HUES48 (cell line): ENCODE data around the gene TMEM114.

ENCODE experiments used
- H3K27ac ChIP-seq: one replicate; pipeline ENCODE4 v1.7.0; 2013; ENCODE audit warnings: low read depth, low read length, inconsistent platforms
- H3K27me3 ChIP-seq: 2 replicates; pipeline ENCODE4 v1.6.1; 2013; ENCODE audit warnings: mild to moderate bottlenecking, low read length; ENCODE audit not compliant: control insufficient read depth, insufficient read depth
- H3K36me3 ChIP-seq: 2 replicates; pipeline ENCODE4 v1.6.1; 2013; ENCODE audit warnings: low read length; ENCODE audit not compliant: control insufficient read depth, insufficient read depth
- H3K4me1 ChIP-seq: 2 replicates; pipeline ENCODE4 v1.6.1; 2013; ENCODE audit warnings: mild to moderate bottlenecking, low read length; ENCODE audit not compliant: control insufficient read depth, insufficient read depth
- H3K4me3 ChIP-seq: 2 replicates; pipeline ENCODE4 v1.5.1; 2013; ENCODE audit warnings: mild to moderate bottlenecking, low read depth, low read length
- H3K9ac ChIP-seq: 2 replicates; pipeline ENCODE4 v1.6.1; 2013; ENCODE audit warnings: mild to moderate bottlenecking, low read depth, low read length, moderate library complexity
- H3K9me3 ChIP-seq: 2 replicates; pipeline ENCODE4 v1.6.1; 2013; ENCODE audit warnings: low read length; ENCODE audit not compliant: control insufficient read depth, insufficient read depth

TMEM114 gene

DNA sequence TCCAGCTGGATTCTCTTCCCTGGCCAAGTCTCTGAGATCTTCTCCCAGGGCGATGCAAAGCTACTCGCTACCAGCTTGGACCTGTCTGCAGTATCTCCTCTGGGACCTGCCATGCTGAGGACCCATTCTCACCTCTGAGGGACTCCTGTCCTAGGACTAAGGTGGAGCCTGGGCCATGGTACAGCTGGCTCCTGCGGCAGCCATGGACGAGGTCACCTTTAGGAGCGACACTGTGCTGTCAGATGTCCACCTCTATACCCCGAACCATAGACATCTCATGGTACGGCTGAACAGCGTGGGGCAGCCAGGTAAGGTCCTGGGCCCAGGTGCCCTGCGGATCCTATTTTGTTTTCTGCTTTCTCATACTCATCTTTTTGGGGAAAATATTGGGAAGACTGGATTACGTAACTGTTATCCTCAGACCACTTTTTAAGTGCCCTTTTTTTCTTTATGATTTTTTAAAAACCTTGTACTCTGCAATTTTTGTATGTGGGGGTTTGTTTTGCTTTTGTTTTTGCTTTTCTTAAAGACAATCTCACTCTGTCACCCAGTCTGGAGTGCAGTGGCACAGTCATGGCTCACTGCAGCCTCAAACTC lies 35.3 kb upstream of the TMEM114 start:
- Histone ChIP-seq H3K9me3 (no peaks in the 10 kb centered on the region), H3K27ac (no peak overlapping the region), H3K4me1 (0 out of 2 replicates have a peak, but pooled peaks cover 5% of the 10 kb centered on the region), H3K4me3 (no peak overlapping the region), H3K27me3 (no peaks in the 10 kb centered on the region), H3K36me3 (peaks cover 67% of the 10 kb centered on the region), H3K9ac (no peak overlapping the region)

DNA sequence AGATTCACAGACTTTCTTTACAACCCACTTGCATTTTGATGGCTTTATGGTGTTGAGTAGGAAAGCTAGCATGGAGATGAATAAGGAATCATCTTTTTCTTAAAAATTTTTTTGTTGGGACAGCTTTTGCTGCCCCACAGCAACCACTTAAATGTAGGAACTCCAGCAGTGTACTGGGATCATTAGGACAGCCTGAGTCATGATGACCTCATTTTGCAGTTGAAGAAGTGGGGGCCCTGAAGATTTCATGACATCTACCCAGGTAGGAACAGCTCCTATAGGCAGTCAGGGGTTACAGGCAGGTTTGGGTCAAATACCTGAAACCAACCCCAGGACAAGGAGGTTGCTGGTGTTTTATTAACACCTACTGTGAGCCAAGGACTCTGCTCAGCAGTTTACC lies 33.3 kb upstream of the TMEM114 start:
- Histone ChIP-seq H3K9me3 (no peaks in the 10 kb centered on the region), H3K36me3 (peaks cover 48% of the 10 kb centered on the region), H3K27me3 (no peaks in the 10 kb centered on the region), H3K4me3 (no peak overlapping the region), H3K9ac (no peak overlapping the region), H3K27ac (no peak overlapping the region), H3K4me1 (0 out of 2 replicates have a peak, but pooled peaks cover 5% of the 10 kb centered on the region)

DNA sequence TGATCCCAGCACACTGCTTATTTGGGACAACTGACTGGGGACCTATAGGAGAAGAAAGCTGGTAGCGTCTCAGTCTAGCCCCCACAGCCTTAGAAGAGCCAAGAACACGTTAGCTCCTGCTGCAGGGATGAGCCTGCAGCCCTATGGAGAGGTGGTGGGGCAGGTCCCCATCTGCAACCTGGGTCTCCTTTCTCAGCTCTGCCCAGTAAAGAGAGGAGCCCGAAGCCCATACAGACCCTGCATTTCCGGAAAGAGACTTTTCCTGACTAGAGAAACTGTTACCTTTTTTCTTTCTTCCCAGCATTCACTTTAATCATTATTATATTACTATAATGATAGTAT lies 32.0 kb upstream of the TMEM114 start:
- no peaks in the 10 kb centered on the region for H3K27me3 ChIP-seq
- H3K27ac ChIP-seq = peak overlapping the region; percentile 82
- peak overlapping the region; percentile 99 for H3K4me3 ChIP-seq
- H3K9me3 ChIP-seq = no peaks in the 10 kb centered on the region
- peaks cover 34% of the 10 kb centered on the region for H3K36me3 ChIP-seq
- peak overlapping the region; percentile 97 for H3K9ac ChIP-seq
- H3K4me1 ChIP-seq = 0 out of 2 replicates have a peak, but pooled peaks cover 5% of the 10 kb centered on the region

DNA sequence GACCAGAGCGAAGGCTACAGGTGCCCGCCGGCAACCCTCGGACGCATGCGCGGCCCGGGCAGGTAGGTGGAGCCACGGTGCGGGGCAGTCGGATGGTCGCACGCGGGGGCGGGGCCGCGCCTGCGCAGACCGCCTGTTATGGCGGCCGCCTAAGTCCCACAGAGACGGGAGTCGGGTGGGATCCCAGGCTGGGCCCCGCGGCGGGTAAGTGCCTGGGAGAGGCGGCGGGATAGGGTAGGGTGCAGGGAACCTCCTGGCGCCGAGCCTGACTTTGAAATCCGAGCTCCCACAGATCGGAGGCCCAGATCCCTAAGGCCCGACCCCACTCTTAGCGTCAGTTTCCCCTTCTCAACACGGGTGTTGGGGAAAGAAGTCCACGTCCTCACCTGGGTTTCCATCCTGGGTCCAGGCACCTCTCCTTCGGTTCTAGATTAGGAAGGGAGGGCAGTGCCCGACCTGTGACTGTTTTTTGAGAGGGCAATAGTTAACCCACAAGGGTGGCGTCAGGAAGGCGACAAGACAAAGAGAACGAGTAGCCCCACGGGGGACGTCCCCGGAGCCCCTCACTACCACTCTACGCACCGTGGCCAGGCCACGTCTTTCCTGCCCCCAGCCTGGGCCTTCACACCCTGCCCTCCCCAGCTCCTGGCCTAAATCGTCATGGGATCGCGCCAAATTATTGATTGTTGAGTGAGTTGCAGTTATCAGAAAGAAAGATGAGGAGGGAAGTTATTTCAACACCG lies 31.4 kb upstream of the TMEM114 start, which contains the start of gene METTL22:
Gene METTL22 (plus strand): TSS at position 127 of the 743 bp plus-strand sequence. CDS start 3,968 bp downstream, outside the sequence.
- Histone ChIP-seq H3K27ac (peak within 1 kb of the TSS; percentile 82), H3K9me3 (no peaks in the 10 kb centered on the region), H3K4me1 (0 out of 2 replicates have a peak, but pooled peaks cover 5% of the 10 kb centered on the region), H3K9ac (peak within 1 kb of the TSS; percentile 97), H3K4me3 (peak within 1 kb of the TSS; percentile 99), H3K27me3 (no peaks in the 10 kb centered on the region), H3K36me3 (peaks cover 29% of the 10 kb centered on the region)

DNA sequence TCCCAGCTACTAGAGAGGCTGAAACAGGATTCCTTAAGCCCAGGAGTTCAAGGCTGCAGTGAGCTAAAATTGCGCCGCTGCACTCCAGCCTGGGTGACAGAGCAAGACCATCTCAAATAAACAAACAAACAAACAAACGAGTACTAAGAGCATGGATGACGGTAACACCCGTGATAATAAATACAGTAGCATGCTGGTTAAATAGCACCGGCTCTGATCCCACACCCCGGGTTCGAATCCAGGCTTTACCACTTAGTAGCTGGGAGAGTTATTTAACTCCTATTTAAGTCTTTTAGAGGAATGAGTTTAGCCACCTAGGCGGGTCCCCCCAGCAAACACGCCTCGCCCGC lies 30.9 kb upstream of the TMEM114 start:
- peaks cover 23% of the 10 kb centered on the region for H3K36me3 ChIP-seq
- H3K4me1 ChIP-seq = 0 out of 2 replicates have a peak, but pooled peaks cover 5% of the 10 kb centered on the region
- H3K4me3 ChIP-seq = peak overlapping the region; percentile 99
- H3K27me3 ChIP-seq = no peaks in the 10 kb centered on the region
- peak overlapping the region; percentile 97 for H3K9ac ChIP-seq
- H3K9me3 ChIP-seq = no peaks in the 10 kb centered on the region
- H3K27ac ChIP-seq = no peak overlapping the region

DNA sequence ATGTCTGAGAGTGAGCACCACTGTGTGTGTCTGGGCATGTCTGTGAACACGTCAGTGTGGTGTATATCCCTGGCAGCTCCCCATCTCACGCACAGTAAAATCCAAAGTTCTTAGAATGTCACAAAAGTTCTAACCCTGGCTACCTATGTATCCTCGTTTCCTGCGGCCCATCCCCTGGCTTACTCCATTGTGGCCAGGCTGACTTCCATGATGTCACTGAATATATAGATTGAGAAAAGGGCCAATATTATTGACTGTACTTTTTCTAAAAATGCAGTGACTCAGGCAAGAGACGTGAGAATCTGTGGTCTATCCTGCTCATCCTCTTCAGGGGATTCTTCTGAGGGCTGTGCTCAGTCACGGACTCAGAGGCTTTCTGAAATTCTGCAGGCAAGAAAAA lies 30.2 kb upstream of the TMEM114 start:
- Histone ChIP-seq H3K4me1 (0 out of 2 replicates have a peak, but pooled peaks cover 5% of the 10 kb centered on the region), H3K36me3 (peaks cover 17% of the 10 kb centered on the region), H3K4me3 (no peak overlapping the region), H3K27me3 (no peaks in the 10 kb centered on the region), H3K9ac (no peak overlapping the region), H3K9me3 (no peaks in the 10 kb centered on the region), H3K27ac (no peak overlapping the region)

DNA sequence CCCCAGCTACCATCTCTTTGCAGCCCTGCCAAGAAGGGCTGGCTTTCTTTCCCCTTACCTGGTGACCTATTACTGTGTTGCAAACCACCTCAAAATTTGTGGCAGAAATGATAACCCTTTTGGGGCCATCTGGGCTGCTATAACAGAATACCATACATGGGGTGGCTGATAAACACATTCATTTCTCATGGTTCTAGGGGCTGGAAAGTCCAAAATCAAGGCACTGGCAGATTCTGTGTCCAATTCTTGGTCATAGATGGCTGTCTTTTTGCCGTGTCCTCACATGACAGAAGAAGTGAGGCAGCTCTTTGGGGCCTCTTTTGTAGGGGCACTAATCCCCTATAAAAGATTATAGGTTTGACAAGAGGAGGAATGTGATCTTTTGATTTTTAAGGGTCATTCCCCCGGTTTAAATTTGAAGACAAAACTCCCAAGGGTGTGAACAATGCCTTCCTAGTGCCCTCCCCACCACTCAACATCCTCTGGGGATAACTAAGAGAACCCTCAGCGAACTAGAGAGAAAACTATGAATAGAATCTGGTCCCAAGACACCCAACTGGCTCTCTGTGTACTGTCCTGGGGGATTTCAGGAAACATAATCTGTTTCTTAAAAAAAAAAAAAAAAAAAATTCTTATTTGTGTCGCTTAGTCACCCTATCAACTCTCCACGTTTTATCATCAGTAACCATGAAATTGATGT lies 29.5 kb upstream of the TMEM114 start:
- Histone ChIP-seq H3K4me1 (0 out of 2 replicates have a peak, but pooled peaks cover 5% of the 10 kb centered on the region), H3K36me3 (peaks cover 10% of the 10 kb centered on the region), H3K4me3 (no peak overlapping the region), H3K27me3 (no peaks in the 10 kb centered on the region), H3K9ac (no peak overlapping the region), H3K9me3 (no peaks in the 10 kb centered on the region), H3K27ac (no peak overlapping the region)

DNA sequence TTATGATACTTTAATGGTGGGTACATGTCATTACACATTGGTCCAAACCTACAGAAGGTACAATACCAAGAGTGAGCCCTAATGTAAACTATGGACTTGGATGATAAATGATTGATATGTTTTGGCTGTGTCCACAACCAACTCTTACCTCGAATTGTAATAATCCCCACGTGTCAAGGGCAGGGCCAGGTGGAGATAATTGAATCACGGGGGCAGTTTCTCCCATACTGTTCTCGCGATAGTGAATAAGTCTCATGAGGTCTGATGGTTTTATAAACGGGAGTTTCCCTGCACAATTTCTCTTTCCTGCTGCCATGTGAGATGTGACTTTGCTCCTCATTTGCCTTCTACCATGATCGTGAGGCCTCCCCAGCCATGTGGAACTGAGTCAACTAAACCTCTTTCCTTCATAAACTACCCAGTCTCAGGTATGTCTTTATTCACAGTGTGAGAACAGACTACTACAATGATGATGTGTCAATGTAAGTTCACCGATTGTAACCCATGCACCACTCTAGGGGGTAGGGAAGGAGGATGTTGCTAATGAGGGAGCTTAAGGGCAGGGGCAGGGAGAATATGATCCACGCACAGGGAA lies 24.2 kb upstream of the TMEM114 start:
- no peaks in the 10 kb centered on the region for H3K36me3 ChIP-seq
- H3K9me3 ChIP-seq = no peaks in the 10 kb centered on the region
- H3K27ac ChIP-seq = no peak overlapping the region
- no peak overlapping the region for H3K4me3 ChIP-seq
- no peaks in the 10 kb centered on the region for H3K4me1 ChIP-seq
- no peak overlapping the region for H3K9ac ChIP-seq
- H3K27me3 ChIP-seq = no peaks in the 10 kb centered on the region

DNA sequence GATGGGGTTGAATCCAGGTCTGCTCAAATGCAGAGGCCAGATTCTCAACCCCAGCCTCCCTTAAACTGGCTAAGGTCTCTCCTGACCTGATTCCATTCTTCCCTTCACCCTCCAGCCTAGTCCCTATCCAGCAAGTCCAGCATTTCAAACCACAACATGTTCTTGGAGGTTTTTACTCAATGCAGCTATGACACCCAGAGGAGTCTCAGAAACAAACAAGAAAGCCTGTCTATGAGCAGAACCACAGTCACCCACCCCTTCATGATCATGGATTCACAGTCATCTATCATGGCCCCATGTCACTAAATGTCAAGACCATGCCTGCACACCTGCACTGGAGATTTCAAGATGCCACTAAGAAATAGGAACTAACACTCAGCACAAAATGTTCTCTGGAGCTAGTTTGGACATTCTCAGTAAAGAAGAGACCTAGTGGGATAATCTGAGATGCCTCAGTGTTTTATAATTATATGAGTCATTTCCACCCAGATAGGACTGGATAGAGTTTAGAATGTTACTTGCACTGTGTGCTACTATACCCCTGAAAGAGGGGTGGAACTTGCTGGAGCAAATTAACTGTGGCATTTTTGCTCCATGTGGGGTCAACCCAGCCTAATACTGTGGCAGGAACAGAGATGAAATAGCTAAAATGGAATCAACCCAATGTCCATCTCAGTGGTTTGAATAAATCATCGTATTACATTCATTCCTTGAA lies 21.7 kb upstream of the TMEM114 start:
- H3K27ac ChIP-seq = no peak overlapping the region
- no peaks in the 10 kb centered on the region for H3K27me3 ChIP-seq
- H3K4me1 ChIP-seq = no peaks in the 10 kb centered on the region
- H3K9ac ChIP-seq = no peak overlapping the region
- H3K9me3 ChIP-seq = no peaks in the 10 kb centered on the region
- H3K36me3 ChIP-seq = no peaks in the 10 kb centered on the region
- no peak overlapping the region for H3K4me3 ChIP-seq

DNA sequence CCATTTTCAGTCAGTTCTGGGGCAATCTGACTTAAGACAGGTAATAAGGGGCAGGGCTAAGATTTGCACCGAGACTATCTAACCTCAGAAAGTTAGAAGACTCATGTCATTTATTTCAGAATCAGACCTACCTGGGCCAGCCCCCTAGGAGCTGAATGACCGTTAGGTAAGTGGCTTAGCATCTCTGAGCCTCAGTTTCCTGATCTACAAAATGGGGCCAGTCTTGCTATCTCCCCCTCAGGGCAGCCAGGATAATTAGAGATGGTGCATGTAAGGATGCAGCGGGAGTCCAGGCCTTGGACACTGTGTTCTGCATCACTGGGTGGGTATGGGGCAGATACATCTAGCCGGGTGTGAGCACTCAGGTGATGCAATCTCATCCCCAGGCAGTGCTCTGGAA lies 20.8 kb upstream of the TMEM114 start:
- H3K4me3 ChIP-seq = no peak overlapping the region
- H3K27ac ChIP-seq = no peak overlapping the region
- no peak overlapping the region for H3K9ac ChIP-seq
- no peaks in the 10 kb centered on the region for H3K9me3 ChIP-seq
- no peaks in the 10 kb centered on the region for H3K4me1 ChIP-seq
- H3K36me3 ChIP-seq = no peaks in the 10 kb centered on the region
- no peaks in the 10 kb centered on the region for H3K27me3 ChIP-seq
